HG03135 (cell line): ENCODE data around the gene MYOT.

Source experiments
- ATAC-seq: cut with Tn5 transposase; IDR thresholded peaks from one replicate; pipeline ENCODE4 v1.9.1; 2021; ENCODE audit warnings: mild to moderate bottlenecking, moderate library complexity; ENCODE audit not compliant: unreplicated experiment

MYOT gene, protein sequence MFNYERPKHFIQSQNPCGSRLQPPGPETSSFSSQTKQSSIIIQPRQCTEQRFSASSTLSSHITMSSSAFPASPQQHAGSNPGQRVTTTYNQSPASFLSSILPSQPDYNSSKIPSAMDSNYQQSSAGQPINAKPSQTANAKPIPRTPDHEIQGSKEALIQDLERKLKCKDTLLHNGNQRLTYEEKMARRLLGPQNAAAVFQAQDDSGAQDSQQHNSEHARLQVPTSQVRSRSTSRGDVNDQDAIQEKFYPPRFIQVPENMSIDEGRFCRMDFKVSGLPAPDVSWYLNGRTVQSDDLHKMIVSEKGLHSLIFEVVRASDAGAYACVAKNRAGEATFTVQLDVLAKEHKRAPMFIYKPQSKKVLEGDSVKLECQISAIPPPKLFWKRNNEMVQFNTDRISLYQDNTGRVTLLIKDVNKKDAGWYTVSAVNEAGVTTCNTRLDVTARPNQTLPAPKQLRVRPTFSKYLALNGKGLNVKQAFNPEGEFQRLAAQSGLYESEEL

DNA sequence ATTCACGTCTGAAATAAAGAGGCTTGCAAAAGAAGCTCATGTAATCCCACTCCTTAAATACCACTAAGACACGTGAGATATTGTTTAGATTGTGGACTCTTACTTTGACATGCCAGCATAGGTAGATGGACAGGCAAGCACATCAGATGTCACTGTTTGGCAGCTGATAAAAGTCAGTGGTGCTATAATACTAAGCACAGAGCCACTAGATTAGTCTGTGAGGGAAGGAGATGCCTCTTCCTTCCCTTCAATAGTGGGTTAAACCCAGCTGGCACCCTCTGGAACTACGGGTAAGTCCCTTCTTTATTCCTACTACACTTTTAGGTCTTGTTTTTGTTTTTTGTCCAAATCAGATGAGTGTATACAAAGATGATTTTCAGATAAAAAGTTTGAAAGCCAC is at the start of gene MYOT:
Gene MYOT, plus strand, starts transcription at position 197 of the 400 bp plus-strand sequence. CDS start 2,792 bp downstream, outside the sequence.
- no peak for ATAC-seq

DNA sequence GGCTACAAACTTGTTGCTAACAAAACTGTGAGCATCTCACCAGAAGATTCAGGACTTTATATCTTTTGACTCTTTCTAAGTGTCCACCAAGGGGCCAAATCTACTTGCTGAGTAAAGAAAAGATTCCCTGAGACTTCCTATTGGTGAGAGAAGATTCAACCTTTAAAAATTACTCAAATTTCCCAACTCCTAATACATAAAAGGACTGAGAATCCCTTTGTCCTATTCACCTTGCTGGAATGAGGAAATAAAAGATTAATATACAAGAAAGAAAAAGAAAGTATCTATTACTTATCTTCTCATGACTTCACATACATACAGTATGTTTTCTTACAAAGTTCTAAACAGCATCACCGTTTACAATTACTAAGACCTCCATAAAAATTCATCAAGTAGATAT is 47.9 kb upstream of the MYOT start:
- ATAC-seq, result no peak

DNA sequence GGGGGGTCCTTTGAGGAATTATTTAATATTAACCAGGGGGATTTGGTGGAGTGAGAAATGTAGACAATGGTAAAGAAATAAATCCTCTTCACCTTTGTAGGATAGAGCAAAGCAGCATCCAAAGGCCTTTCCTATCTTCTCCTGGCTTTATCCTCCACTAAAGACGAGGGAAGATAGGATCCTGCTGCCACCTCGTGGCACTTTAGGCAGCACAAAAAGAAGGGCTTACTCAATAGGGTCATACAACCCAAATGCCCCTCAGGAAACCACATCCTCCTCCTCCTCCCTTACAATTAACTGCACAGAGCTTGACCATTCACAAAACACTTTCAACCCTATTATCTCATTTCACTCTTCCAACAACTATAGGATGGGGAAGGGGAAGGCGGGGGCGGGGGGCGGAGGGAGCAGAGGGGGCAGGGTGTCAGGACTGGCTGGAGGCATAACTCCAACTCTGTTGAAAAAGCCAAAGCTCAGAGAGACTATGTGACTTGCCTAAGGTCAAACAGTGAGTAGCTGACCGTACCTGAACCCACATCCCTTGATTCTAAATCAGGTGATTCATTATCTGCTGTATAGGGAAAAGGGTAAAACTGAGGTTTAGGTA is 45.4 kb upstream of the MYOT start:
- no peak for ATAC-seq

DNA sequence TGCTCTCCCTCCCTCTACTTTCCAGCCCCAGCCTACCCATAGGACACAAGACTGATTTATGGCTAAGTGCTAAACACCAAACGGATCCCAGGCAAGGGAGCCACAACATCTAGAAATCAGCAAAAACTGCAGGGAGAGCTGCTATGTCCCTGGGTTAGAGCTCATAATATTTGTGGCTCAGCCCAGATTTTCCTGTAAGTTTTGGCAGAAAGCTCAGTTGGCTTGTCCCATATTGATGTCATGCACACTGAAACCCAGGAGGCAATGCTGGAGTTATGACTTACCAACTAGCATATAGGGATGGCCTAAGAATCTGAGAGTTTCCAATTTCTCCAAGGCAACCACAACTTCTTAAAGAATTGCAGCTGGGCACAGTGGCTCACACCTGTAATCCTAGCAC is 44.7 kb upstream of the MYOT start:
- ATAC-seq, result no peak

DNA sequence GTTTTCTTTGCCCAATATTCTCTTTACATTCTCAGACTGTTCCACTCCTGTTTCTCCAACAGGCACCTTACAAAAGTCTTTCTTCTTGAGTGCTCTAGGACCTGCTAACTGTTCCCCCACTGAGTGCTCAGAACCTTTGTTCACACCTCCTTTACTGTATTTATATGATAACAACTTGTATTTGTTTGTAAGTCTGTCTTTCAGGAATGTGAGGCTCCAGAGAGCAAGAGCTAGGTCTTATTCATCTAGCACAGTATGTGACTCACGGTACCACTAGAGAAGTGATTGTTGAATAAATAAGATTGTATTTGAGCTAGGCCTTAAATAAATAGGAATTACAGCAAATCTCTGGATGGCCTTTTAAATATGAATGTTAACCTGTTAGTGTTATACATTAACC is 42.5 kb upstream of the MYOT start:
- ATAC-seq, result no peak

DNA sequence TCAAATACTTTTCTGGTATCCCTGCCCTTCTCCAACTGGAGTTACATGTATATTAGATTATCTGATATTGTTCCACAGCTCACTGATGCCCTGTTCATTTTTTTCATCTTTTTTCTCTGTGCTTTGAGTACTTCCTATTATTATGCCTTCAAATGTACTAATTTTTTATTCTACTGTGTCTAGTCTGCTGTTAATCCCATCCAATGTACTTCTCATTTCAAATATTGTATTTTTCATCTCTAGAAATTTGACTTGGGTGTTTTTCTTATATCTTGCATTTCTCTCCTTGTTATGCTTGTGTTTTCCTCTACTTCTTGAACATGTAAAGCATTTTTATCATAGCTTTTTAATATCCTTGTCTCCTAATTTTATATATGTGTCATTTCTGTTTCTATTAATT is 41.6 kb upstream of the MYOT start:
- no peak for ATAC-seq

DNA sequence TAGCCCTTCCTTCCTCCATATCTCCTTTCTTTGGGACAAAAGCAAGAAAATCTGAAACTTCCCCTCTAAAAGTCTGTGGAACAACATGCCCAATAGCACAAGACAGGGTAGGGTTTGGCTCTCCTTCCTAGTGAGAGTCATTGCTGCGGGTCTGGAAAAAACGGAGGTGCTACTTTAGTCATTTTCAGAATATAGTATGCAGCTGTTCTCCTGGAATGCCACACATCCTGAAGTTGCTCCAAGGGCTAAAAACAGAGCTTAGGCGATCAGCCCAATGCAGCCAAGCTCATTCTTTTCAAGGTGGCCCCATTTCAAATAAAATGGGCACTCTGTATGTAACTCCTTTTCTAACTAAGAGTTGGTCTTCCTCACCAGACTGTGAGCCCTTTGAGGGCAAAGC is 39.5 kb upstream of the MYOT start:
- no peak for ATAC-seq

DNA sequence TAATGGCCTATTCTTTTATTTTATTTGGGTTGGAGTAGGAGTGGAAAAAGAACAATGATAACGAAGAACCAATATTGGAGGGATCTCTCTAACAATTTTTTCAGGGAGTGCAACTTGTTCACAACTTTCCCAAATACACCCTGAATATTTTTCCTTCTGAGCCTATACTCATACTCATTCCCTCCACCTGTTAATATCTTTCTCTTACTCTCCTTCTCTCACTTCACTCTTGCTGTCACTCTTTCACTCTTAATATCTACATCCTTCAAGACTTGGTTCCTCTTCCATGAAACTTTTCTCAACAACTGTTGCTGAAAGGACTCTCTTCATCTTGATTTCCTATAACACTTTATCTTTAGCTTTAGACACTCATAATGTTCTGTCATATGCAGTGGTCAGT is 39.0 kb upstream of the MYOT start:
- no peak for ATAC-seq

DNA sequence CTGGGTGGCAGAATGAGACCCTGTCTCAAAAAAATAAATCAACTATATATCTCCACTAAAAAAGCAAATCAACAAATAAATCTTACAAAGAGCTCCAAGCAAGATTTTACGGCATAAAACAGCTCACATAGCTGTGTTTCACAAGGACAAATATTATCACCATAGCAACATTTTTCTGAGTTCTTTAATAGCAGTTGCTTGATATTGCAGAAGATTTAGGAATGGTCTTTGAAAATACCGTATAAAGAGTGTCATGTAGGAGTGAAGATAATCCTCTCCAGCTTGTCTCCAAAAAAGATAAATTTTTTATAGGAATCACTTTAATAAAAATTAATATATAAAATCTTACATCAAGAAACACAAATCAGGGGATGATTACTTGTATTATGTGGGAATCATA is 36.6 kb upstream of the MYOT start:
- ATAC-seq, result no peak

DNA sequence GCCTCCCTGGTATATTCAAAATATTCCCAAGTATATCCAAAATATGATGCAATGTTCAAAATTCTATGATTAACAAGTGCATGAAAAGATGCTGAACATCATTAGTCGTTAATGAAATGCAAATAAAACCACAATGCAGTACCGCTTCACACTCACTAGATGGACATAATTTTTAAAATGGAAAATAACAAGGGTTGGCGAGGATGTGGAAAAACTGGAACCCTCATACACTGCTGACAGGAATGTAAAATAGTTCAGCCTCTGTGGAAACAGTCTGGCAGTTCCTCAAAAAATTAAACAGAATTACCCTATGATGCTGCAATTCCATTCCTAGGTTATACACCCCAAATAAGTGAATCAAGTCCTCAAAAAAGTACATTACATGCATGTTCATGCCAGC is 36.1 kb upstream of the MYOT start:
- ATAC-seq, result no peak

DNA sequence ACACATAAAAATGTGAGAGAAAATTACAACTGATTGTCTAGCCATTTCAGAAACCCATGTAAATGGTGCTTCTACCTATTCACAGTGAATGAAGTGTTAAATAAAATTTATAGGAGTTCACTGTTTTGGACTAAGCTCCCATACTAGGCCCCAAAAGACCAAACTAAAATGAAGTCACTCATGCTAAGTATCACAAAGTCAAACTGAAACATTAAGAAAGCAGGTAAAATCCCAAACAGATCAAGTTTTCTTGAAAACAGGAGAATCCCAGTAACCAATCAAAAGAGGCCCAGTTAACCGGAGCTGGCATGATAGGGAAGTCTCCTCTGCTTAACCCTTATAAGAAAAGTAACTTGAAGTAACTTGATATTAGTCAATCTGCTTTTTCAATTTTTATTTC is 35.2 kb upstream of the MYOT start:
- no peak for ATAC-seq

DNA sequence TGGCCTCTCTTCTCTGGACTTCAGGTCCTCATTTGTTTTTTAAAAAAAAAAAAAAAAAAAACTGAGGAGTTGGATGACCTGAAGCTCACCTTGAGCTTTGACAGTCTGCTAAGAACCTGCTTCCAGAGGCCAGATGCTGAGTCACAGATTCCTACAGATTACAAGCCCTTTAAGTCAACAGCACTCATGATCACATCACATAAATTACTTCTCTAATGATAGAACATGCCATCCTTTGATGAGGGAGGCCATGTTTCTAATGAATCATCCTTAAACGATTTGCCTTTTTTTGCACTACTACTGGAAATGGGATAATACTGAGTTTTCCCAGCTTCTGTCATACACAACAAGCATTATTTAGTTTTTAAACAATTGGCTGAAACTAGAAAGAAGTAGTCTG is 34.2 kb upstream of the MYOT start:
- ATAC-seq, result no peak

DNA sequence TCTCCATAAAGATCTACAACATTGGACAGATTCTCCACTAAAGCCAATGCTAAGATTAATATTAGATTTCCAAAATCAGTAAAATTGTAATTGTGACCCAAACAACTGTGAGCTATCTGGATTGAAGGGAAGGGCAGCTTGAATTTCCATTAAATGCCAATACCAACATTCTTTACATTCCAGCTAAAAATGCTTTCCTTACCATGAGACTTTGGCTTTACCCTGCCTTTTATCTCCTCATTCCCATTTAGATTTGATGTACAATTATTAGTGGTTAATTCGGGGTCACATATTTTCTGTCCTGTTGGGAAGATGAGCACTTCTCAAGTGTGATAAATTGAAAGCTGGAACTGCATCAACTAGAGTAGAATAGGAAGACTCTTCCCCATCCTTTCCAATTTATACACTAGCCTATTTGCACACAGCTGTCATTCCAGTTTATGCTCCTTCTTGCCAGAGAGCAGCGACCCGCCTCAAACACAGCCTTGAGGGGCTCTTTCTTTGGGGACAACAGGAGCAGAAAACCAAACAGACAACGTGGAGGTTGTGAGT is 33.1 kb upstream of the MYOT start:
- no peak for ATAC-seq

DNA sequence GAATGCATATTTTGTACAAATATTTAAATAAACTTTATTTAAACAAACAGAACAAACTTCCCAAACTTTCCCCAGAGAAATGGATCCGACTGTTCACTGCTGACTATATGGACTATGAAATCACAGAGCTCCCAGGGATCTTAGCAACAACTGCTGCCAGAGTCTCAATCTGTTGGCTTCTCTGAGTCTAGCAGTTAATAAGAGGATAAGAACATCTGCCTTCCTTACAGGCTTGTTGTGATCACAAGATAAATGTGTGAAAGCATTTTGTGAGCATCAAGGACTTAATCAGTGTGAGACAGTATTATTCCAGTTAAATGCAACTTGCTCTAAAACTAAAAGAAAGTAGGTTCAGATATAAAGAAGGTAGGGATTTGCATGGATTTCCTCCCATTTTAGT is 31.4 kb upstream of the MYOT start:
- ATAC-seq, result no peak

DNA sequence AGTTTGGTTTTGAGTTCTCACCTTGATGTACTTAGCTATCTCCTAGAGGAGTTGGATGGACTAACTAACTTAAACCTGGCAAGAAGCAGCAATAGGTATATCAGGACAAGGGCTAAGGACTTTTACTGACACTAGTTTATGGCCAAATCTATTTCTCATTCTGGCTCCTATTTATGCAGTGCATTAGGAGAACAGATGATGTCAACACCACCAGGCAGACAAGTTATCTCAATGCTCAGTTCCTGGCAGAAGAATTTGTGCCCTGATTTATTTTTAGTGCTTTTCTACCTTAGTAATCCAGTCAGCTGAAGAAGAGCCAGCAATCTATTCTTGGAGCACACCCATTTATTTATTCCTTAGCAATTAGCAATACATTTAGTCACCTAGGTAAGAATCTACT is 30.7 kb upstream of the MYOT start:
- no peak for ATAC-seq

DNA sequence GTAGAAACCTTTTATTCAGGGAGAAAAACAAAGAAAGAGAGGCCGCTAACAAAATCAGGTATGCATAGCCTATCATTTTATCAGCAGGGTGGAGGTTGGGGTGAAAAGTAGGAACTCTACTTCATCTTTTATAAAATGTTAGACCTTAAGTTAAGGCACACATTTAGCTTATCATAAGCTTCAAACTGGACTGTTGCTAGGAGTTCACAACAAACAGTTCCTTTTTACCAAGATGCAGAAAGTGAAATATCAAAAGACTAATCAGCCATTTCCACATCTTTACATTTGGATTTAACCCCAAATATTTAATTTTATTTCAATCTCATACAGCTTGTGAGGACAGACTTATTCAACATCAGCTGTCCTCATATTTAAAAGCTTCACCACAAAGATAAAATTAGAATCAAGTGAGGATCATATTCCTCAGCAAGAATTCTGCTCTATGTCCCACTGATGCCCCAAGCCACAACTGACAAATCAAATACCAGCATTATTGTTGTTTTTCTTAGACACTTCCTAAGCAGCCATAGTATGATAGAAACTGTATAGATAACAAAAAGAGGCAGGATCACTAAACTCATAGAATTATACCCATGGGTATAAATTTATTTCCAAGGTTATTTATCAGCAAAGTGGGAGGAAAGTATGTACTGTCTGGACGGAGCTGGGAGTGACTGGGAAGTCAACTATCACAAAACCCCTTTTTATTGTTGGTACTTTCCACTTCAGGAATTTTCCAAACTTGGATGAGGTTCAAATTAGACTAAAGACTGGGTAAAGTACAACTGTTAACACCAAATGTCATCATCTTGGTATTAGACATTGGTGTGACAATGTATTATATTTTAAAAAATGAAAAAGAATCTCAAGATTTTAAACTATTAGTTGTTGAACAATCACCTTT is 29.9 kb upstream of the MYOT start:
- ATAC-seq, result no peak

DNA sequence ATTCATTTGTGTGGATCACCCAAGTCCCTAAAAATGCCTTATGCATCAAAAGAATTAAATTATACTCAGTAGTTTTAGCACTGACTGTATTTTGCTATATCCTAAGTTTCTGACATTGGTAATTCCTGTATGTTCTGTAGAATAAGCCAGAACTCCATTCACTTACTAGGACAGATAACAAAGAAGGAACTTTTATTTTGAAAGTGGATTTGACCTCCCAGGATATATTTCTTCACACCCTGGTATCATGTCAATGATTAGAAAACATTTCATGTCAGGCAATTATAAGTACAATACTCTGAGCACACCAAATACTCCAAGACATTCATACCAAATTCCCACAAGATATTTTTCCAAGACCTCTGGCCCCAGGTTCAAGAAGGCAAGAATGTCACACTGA is 28.7 kb upstream of the MYOT start:
- ATAC-seq, result no peak

DNA sequence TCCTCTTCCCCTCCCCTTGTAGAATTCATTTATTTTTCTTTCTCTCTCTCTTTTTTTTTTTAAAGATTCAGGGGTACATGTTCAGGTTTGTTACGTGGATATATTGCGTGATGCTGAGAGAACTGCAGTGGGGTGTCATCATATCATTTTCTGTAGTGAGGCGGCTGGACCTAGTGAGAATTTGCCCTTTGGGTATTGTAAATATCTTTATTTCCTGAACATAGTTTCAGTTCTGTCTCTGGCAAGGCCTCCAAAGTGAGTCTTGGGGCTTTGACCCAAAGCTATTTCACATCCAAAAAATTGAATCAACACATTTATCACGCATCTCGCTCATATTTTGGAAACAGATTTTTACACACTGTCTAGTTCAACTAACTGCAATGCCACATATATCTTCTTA is 25.4 kb upstream of the MYOT start:
- no peak for ATAC-seq

DNA sequence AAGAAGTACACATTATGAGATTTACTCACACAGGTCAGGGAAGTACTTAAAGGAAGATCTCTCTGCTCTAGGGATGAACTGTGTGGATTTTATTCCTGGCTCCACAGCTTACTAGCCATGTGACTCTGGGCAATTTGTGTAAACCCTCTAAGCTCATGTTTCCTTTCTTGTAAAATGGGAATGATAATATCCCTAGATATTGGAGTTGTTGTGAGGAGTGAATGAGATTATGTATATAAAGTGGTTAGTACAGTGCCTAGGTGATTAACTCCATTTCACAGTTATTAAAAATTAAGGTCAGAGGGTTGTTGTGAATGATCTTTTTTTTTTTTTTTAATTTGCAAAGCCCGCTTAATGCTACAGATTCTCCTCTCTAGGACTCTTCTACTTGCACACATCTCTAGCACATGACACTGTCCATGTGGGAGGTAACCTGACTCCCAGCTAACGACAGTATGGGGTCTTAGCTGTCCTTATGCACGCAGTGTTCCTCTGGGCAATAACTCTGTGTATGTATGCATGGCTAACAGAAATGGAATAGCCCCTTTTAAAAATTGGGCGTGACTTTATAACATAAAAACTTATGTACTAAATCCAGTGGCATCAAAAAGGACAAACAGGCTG is 23.9 kb upstream of the MYOT start:
- no peak for ATAC-seq

DNA sequence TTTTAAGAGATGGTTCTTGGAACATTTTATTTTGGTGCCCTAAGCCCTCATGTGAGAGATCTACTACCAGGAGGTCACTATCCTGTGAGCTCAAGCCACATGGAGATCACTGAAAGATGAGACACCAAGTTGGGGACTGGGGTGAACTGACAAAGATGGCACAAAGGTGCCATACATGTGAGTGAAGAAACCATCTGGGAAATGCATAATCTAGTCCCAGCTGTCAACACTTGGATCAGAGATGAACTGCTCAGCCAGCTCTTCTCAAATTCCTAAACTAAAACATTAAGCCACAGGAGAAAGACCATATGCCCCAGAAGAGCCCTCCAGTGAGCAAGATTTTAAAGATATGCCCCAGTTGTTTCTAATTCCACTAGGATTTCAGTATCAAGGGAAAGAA is 22.2 kb upstream of the MYOT start:
- no peak for ATAC-seq

DNA sequence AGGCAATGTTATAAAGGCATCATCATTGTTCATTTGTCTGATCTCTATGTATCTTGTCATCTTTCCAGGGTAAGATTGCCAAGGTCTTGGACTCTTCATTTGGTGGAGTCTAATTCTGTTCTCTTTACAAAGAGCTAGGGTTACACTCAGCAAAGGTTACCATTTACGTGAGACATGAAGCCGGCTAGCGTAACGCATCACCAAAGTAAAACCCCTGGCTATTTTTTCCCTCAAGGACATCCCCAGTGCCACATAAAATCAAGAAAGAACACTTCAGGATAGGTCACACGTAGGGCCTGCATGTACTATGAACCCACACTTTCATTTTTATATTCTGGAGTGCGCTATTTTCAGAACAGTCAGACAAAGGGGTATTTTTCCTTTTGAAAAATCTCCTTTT is 20.0 kb upstream of the MYOT start:
- no peak for ATAC-seq
